K562 (cell line): ENCODE measurements around the gene APOM. TPM values are rescaled to one million over a fixed set of nuclear protein-coding genes. Genes with fewer than 3 reads are reported as not detected.

ENCODE experiments used
- ATF7 ChIP-seq: fragments of 450-650 bp; IDR thresholded peaks from 2 replicates; pipeline ENCODE4 v1.7.1; 2014; ENCODE audit warnings: mild to moderate bottlenecking, moderate library complexity
- BRD4 ChIP-seq: fragments of 200-600 bp; sonication (generic); IDR thresholded peaks from 2 replicates; pipeline ENCODE4 v1.6.1; 2017; ENCODE audit warnings: inconsistent platforms
- CBFA2T3 ChIP-seq: fragments of 450-650 bp; IDR thresholded peaks from 2 replicates; pipeline ENCODE4 v1.6.1; 2017
- FOXJ2 ChIP-seq: fragments of 200-800 bp; sonication (Bioruptor generic); IDR thresholded peaks from 2 replicates; pipeline ENCODE4 v1.6.1; 2016; ENCODE audit warnings: missing genetic modification characterization, missing compliant biosample characterization
- GTF2F1 ChIP-seq: IDR thresholded peaks from 2 replicates; pipeline ENCODE4 v1.6.1; 2011; ENCODE audit warnings: low read depth, low read length, improper control_type of control experiment
- HDAC6 ChIP-seq: IDR thresholded peaks from 2 replicates; pipeline ENCODE4 v1.6.1; 2012; ENCODE audit warnings: low read depth, mild to moderate bottlenecking, control low read depth, inconsistent platforms, low read length, moderate library complexity
- KAT2B ChIP-seq: IDR thresholded peaks from one replicate; pipeline ENCODE4 v1.6.1; 2012; ENCODE audit warnings: low read depth, mild to moderate bottlenecking, control low read depth, inconsistent platforms, low read length, moderate library complexity
- L3MBTL2 ChIP-seq: fragments of 450-650 bp; IDR thresholded peaks from 2 replicates; pipeline ENCODE4 v1.6.1; 2016; ENCODE audit warnings: mild to moderate bottlenecking, moderate library complexity
- NCOA1 ChIP-seq: fragments of 450-650 bp; IDR thresholded peaks from 2 replicates; pipeline ENCODE4 v1.6.1; 2016; ENCODE audit warnings: low read depth
- PHB ChIP-seq: fragments of 250-450 bp; sonication (Bioruptor Pico); IDR thresholded peaks from 2 replicates; pipeline ENCODE4 v1.5.0; 2021
- RBM17 ChIP-seq: fragments of 200-400 bp; formaldehyde crosslinking; IDR thresholded peaks from 2 replicates; pipeline ENCODE4 v1.6.1; 2017; ENCODE audit warnings: low read depth, mild to moderate bottlenecking, low read length, borderline replicate concordance
- SAFB2 ChIP-seq: fragments of 200-400 bp; formaldehyde crosslinking; IDR thresholded peaks from 2 replicates; pipeline ENCODE4 v1.6.1; 2018; ENCODE audit warnings: borderline replicate concordance, low read length, low read depth, moderate library complexity; ENCODE audit not compliant: severe bottlenecking
- SAP30 ChIP-seq: fragments of 200-600 bp; sonication (generic); IDR thresholded peaks from 2 replicates; pipeline ENCODE4 v1.6.1; 2012; ENCODE audit warnings: borderline replicate concordance, low read depth, mild to moderate bottlenecking, moderate library complexity, low read length, control low read depth, inconsistent platforms; ENCODE audit not compliant: insufficient read depth, poor library complexity, severe bottlenecking
- SNRNP70 ChIP-seq: fragments of 200-400 bp; formaldehyde crosslinking; optimal IDR thresholded peaks from 2 replicates; pipeline ENCODE3; 2017; ENCODE audit warnings: low read depth, low read length
- SRSF7 ChIP-seq: fragments of 200-400 bp; formaldehyde crosslinking; optimal IDR thresholded peaks from 2 replicates; pipeline ENCODE3; 2017; ENCODE audit warnings: mild to moderate bottlenecking, low read depth, low read length
- TFAM ChIP-seq: fragments of 250-450 bp; sonication (Bioruptor Pico); conservative IDR thresholded peaks from 2 replicates; pipeline ENCODE4 v1.5.0; 2021; ENCODE audit warnings: mild to moderate bottlenecking, moderate library complexity
- TRIM28 ChIP-seq: fragments of 450-650 bp; IDR thresholded peaks from 2 replicates; pipeline ENCODE4 v1.6.1; 2017
- ZBTB1 ChIP-seq: sonication (generic); formaldehyde crosslinking; IDR thresholded peaks from 2 replicates; pipeline ENCODE4 v1.8.1; 2023; ENCODE audit warnings: missing genetic modification reagents, low read depth, mild to moderate bottlenecking, borderline replicate concordance
- ZNF311 ChIP-seq: fragments of 250-450 bp; sonication (Bioruptor Pico); IDR thresholded peaks from 2 replicates; pipeline ENCODE4 v1.4.0; 2020; ENCODE audit warnings: mild to moderate bottlenecking, moderate library complexity
- ZNF584 ChIP-seq: fragments of 200-800 bp; sonication (Bioruptor generic); IDR thresholded peaks from 2 replicates; pipeline ENCODE4 v1.6.1; 2016; ENCODE audit warnings: low read depth, mild to moderate bottlenecking, missing genetic modification characterization, missing compliant biosample characterization
- ZNF717 ChIP-seq: fragments of 250-450 bp; sonication (Bioruptor Pico); IDR thresholded peaks from 2 replicates; pipeline ENCODE4 v1.5.0; 2021
- ZNF79 ChIP-seq: fragments of 250-450 bp; sonication (Bioruptor Pico); IDR thresholded peaks from 2 replicates; pipeline ENCODE4 v1.4.0; 2020; ENCODE audit warnings: low read depth, mild to moderate bottlenecking, moderate library complexity
- polyA plus RNA-seq, 8 experiments: library from polyadenylated mRNA; depleted of rRNA in 4 of 8; stranded (reverse) in 5 of 8; unstranded in 3 of 8; fragments of >200 nt; fragmentation: Nextera tagmentation in 2 of 8; fragmentation: Illumina TruSeq in 1 of 8; extraction: Ambion mirVana in 2 of 8; extraction: Trizol in 1 of 8; gene quantifications; 2 replicates each; pipeline versions ENCODE4 v1.2.1 to v1.2.3, GENCODE V29; 2011 to 2014; ENCODE audit warnings: inconsistent platforms in 1 of 8, missing spikeins in 1 of 8
- total RNA-seq, 7 experiments: library from RNA; depleted of rRNA in 6 of 7; stranded (reverse); fragments of >200 nt in 6 of 7; fragmentation: Illumina TruSeq in 2 of 7; extraction: Trizol in 2 of 7; gene quantifications; 2 replicates each; pipeline versions ENCODE4 v1.2.1 to v1.2.3, GENCODE V29; 2011 to 2021; ENCODE audit warnings: low replicate concordance in 1 of 7
- TF ChIP-seq, protein P1 (sequence below): fragments of 250-450 bp; sonication (Bioruptor Pico); IDR thresholded peaks from 2 replicates; pipeline ENCODE4 v1.8.0; 2022; ENCODE audit warnings: inconsistent platforms, mild to moderate bottlenecking, moderate library complexity, borderline replicate concordance
- TF ChIP-seq, protein P2 (sequence below), 2 experiments: fragments of 450-650 bp in 1 of 2; sonication (generic) in 1 of 2; formaldehyde crosslinking; conservative IDR thresholded peaks; 2 replicates each; pipeline versions ENCODE4 v1.4.0 to v1.8.1; 2020 to 2022; ENCODE audit warnings: mild to moderate bottlenecking in 1 of 2, missing genetic modification reagents in 1 of 2
- TF ChIP-seq, protein P3 (sequence below): sonication (generic); formaldehyde crosslinking; IDR thresholded peaks from 2 replicates; pipeline ENCODE4 v1.8.1; 2023; ENCODE audit warnings: mild to moderate bottlenecking, missing genetic modification reagents
- TF ChIP-seq, protein P4 (sequence below): sonication (generic); formaldehyde crosslinking; IDR thresholded peaks from 2 replicates; pipeline ENCODE4 v1.9.0; 2022; ENCODE audit warnings: mild to moderate bottlenecking, missing genetic modification reagents

Gene APOM
- total and polyA plus RNA-seq, 9 of the 15 experiments (the other 6 are each of a cell fraction or from before 2014, with no cell fraction given) = 5.7 to 24.3 (median 10.4) TPM

DNA sequence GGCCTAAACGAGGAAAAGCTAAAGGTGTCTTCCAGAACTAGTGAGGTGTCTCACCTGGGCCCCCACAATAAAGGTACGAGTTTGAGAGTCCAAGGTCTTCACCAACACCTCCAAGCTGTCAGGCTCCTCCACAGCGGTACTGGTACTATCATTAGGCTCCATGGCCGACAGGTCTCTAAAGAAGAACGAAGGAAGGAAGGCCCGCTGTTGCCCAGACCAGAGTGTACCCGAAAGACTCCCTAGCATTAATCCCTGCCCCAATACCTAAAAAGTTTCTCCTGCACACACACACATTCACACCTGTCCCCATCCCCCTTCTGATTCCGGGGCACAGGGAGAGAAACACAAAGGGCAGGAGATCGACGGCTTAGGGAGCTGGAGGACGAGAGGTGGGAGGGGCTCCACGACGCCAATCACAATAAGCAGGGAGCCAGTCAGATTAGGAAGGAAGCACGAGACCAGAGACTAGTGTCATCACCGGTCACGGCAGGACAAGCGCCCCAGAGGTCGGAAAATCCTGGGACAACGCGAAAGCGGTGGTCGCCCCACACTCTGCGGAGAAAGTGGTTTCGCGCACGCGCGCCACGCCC is 4.0 kb upstream of the APOM start (continued):
- TF ChIP-seq, protein P1, sequence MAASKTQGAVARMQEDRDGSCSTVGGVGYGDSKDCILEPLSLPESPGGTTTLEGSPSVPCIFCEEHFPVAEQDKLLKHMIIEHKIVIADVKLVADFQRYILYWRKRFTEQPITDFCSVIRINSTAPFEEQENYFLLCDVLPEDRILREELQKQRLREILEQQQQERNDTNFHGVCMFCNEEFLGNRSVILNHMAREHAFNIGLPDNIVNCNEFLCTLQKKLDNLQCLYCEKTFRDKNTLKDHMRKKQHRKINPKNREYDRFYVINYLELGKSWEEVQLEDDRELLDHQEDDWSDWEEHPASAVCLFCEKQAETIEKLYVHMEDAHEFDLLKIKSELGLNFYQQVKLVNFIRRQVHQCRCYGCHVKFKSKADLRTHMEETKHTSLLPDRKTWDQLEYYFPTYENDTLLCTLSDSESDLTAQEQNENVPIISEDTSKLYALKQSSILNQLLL (CRISPR knock-in tag) = no peak
- no peak for TF ChIP-seq L3MBTL2
- peak; percentile 93 for TF ChIP-seq SAP30
- no peak for TF ChIP-seq TFAM (CRISPR knock-in tag)
- no peak for TF ChIP-seq TRIM28
- no peak for TF ChIP-seq SNRNP70
- no peak for TF ChIP-seq ZNF717 (CRISPR knock-in tag)
- TF ChIP-seq, protein P2, sequence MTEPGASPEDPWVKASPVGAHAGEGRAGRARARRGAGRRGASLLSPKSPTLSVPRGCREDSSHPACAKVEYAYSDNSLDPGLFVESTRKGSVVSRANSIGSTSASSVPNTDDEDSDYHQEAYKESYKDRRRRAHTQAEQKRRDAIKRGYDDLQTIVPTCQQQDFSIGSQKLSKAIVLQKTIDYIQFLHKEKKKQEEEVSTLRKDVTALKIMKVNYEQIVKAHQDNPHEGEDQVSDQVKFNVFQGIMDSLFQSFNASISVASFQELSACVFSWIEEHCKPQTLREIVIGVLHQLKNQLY (CRISPR knock-in tag; conservative IDR thresholded peaks at IDR 0.05) = 0 out of 4 replicates have a peak, but pooled peaks of 1 of the 2 experiments have one; percentile 33
- TF ChIP-seq GTF2F1 = no peak
- no peak; the same call in 1 of the 2 replicates for TF ChIP-seq CBFA2T3
- TF ChIP-seq, protein P3, sequence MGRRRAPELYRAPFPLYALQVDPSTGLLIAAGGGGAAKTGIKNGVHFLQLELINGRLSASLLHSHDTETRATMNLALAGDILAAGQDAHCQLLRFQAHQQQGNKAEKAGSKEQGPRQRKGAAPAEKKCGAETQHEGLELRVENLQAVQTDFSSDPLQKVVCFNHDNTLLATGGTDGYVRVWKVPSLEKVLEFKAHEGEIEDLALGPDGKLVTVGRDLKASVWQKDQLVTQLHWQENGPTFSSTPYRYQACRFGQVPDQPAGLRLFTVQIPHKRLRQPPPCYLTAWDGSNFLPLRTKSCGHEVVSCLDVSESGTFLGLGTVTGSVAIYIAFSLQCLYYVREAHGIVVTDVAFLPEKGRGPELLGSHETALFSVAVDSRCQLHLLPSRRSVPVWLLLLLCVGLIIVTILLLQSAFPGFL = no peak
- TF ChIP-seq SRSF7 = no peak
- TF ChIP-seq PHB (CRISPR knock-in tag) = peak; percentile 17; the same call in 1 of the 2 replicates
- TF ChIP-seq, protein P4, sequence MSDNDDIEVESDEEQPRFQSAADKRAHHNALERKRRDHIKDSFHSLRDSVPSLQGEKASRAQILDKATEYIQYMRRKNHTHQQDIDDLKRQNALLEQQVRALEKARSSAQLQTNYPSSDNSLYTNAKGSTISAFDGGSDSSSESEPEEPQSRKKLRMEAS (CRISPR knock-in tag) = no peak; the same call in 1 of the 2 replicates
- TF ChIP-seq ZNF311 (CRISPR knock-in tag) = no peak
- TF ChIP-seq ZBTB1 = 0 out of 2 replicates have a peak, but pooled peaks have one; percentile 13
- no peak; the same call in 1 of the 2 replicates for TF ChIP-seq ZNF584 (CRISPR knock-in tag)
- no peak for TF ChIP-seq FOXJ2 (tag)
- TF ChIP-seq BRD4 = 0 out of 2 replicates have a peak, but pooled peaks have one; percentile 1
- TF ChIP-seq ATF7 = no peak
- TF ChIP-seq RBM17 = no peak
- TF ChIP-seq ZNF79 (CRISPR knock-in tag) = 0 out of 2 replicates have a peak, but pooled peaks have one; percentile 37
- no peak for TF ChIP-seq KAT2B
- TF ChIP-seq NCOA1 = no peak
- no peak for TF ChIP-seq SAFB2
- no peak for TF ChIP-seq HDAC6
